HG03575 (cell line): ENCODE results near the gene CACUL1.
"Not testable (repeated sequence)": the region's sequence is repeated elsewhere in the genome, so short reads cannot be mapped to it uniquely, and the experiment has no call there.

Experiments
- ATAC-seq: cut with Tn5 transposase; IDR thresholded peaks from one replicate; pipeline ENCODE4 v1.9.1; 2021; ENCODE audit not compliant: unreplicated experiment, insufficient number of reproducible peaks, low FRiP score; ENCODE audit errors: extremely low read depth

CACUL1 gene

DNA sequence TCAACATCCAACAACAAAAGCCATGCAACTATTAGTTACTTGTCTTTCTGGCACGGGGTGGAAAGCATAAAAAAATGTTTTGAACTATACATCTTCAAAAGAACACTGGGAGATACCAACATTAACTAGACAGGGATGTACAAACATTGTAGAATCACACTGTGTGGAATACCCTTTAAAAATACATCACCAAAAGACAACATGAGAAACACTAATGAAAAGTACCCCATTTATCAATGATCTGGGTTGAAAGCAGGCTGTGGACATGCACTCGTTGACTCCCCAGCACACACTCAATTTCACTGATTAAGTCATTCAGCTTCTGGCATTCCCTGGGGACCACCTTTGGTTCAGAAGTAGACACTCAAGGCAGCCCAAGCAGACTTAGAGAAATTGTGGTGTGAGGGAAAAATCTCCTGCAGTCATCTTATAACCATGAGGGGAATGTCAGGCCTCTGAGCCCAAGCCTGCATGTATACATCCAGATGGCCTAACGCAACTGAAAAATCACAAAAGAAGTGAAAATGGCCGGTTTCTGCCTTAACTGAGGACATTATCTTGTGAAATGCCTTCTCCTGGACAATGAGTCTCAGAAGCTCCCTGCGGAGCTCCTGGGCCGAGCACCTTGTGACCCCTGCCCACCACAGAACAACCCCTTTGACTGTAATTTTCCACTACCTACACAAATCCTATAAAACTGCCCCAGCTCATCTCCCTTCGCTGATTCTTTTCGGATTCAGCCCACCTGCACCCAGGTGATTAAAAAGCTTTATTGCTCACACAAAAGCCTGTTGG is 53.0 kb downstream of the CACUL1 start:
- ATAC-seq = no peak

DNA sequence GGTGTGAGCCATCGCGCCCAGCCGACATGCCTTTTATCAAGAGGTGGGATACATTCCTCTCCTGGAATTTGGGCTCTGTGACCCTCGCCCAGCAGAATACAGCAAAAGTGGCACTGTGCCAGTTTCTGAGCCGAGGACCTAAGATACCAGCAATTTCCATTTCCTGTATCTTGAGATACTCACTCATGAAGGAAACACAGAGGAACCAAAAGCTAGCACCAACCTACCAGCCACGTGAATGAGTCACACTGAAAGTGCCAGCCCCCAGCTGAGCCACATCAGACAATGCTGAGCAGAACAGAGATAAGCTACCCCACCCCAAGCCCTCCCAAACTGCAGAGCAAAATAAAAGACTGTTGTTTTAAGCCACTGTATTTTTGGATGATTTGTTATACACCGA is 56.3 kb downstream of the CACUL1 start:
- ATAC-seq = peak; percentile 98

DNA sequence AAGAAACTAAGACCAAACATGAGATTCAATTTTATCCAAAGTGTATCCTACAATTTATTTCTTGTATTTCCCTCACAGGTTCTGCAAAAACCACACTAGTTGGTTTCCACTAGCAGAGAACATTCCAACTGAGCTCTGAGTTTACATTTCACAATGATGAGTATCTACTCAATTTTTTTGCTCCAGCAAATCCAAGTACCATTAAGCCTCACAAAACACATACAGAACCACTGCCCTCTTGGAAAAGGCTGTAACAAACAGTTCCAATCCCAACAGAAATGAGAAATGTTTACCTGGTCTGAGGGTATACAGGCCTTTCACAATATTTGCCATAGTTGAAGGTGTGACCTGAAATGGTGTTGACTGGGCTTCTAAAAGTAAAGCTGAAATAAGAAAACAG is 59.9 kb downstream of the CACUL1 start:
- ATAC-seq = no peak

DNA sequence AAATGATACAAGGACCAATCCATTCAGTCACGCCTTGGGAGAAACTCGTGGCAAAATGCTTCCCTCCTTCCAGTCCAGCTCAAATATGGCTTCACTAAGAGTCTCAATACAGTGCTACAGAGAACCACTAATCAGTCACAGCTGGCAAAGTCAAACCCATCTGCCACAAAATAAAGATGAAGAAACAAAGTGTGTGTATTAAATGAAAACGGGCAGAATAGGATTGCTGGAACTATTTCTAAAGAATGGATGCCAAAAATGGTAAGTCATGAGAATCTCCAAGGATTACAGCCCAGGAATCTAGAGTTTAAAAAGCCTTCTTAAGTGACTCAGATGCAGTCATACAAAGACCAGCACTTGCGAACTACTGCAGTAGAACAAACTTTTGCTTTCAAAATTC is 61.9 kb downstream of the CACUL1 start:
- ATAC-seq = no peak

DNA sequence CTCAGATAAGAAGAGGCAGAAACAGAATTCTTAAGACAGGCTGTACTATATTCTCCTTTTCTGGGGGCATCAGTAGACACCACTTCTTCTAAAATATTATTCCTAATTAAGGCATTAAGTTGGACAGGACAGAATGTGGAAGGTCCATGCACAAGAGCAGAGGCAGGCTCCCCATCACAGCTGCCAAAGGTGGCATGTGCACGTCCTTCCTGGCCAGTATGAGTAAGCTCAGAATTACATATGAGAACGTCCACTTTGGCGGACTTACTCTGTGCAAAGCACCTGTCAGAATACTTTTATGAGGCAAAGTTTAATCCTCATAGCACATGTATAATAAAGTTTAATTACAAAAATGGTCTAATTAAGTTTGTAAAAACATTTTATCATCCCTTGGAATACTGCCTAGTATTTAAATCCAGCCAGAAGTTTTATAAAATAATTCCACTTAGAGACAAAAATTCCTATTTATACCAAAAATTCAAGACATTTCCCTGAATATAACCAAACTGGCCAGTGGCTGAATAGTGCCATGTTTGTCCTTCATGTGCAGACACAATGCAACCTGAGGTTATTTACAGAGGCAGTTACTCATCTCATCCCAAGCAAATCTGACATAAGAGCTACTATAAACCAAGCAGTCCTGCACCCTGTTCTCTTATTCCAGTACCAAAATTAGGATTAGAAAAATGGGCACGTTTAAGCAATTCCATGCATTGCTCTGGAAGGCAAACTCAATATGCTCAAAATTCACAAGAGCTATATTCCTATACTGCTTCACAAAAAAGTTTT is 65.5 kb downstream of the CACUL1 start:
- ATAC-seq = no peak

DNA sequence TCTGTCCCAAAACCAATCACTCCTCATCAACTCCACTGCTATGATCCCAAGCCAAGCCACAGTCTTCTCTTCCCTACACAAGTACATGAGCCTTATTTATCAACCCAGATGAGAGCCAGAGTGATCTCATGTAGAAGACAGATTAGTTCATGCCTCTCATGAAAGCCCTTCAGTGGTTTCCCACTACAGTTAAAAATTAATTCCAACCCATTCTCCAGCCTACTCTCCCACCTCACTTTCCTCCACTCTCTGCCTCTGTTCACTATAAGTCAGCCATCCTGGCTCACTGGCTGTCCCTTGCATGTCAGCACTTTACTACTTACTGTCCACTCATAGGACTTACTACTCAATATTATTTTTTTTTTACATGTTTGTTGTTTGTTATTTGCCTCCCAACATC is 67.3 kb downstream of the CACUL1 start:
- ATAC-seq = no peak

DNA sequence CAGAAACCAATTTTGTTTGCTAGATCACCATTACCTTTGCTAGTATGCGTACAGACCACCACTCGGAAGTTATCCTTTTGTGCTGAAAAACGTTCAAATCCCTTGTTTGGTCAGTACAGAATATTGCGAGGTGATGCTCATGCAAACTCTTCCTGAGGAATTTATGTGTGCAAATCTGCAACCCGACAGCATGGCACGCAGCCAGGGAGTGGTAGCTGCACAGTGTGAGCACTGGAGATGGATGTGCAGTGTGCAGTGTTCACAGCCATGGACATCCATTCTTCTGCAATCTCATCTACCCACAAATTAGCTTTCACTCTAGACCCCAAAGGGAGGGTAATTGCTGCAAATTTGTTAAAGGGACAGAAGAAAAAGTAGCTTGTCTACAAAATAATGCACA is 72.2 kb downstream of the CACUL1 start:
- ATAC-seq = no peak

DNA sequence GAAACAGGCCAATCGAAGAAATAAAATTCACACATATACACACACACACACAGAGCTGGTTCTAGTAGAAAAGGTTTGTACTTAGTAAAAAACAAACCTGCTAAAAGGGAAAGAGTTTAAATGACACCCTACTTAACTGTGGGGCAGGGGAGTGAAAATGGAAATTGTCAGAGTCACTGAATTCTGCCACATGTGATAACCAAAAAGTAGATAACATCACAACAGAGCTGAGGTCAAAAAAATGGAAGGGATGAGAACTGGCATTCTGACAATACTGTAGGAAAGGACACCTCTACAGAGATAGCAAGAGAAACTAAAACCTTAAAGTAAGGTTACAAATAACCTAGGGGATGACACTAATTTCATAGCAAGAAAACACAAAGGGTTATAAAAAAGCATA is 74.6 kb downstream of the CACUL1 start:
- ATAC-seq = no peak

DNA sequence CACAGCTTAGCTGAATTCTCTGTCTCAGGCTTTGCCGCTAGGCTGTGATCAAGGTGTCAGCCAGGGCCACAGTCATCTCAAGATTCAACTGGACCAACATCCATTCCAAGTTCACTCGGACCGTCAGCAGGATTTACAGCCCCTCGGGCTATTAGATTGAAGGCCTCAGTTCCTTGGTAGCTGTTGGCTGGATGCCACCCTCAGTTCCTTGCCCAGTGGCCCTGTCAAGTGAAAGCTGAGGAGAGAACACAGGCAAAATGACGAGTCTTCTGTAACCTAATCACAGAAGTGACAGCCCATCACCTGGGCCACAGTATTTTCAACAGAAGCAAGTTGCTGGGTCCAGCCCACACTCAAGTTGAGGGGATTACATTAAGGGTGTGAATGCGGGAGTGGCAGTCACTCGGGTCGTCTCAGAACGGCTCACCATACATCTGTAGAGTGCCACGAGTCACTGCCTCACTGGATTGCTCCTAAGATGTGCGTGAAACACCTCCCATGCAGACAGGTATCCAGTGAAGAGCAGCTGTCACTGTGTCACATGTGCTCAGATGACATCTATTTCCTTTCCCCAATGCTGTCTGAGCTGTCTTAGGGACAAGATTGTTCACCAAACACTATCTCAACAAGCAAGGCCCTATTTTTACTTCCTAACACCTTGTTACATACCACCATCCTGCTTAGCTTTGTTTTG is 80.4 kb downstream of the CACUL1 start:
- ATAC-seq = no peak

DNA sequence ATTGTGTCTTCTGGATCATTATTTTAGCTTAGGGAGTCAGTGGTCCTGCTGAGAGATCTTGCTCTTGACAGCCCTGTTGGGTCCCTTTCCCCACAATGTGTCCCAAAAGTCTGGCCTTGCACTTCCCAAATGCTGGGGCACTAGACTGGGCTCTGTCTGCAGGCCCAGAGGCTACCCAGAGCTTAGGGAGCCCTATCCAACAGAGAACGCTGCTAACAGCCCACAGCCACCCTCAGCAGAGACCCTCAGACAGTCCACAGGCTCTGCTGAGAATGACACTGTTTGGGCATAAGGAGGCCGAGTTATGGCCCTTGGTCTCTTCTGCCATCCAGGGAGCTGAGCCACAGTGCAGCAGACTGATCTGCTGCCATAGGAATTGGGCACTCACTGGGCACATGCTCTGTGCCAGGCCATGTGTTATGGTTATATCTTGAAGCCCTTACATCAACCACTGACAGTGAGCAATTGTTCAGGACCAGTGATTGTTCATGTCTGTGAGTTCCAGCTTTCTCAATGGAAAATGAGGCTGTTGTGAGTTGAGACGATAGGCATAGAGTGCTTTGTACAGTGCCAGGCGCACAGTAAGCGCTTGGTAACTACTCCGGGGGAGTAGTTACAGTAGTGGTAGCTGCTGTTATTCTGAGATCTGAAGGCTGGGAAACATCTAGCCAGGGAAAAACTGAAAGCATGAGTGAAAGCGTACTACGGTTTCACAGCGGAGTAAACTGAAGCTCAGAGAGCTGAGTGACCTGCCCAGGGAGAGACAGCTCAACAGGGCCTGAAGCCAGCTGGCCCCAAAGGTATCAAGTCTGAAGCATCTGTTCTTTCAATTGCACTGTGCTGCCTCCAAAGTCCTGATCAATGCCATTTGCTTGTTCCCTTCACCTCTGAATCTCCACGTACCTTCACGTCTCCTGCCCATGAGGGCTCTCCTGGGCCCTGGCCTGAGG is 81.7 kb downstream of the CACUL1 start:
- no peak for ATAC-seq

DNA sequence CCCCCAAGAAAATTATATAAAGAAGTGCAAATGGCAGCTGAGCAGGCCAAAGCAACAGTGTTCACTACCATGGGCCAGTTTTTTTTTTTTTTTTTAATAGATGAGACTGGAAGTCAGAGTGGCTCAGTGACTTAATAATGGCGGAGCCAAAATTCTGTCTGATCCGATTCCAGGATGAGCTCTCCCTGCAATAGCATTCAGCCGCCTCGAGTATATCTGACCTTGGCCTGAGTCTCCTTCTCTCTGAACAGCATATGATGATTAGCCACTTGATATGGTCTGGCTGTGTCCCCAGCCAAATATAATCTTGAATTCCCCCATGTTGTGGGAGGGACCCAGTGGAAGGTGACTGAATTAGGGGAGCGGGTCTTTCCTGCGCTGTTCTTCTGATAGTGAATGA is 82.6 kb downstream of the CACUL1 start:
- ATAC-seq = no peak

DNA sequence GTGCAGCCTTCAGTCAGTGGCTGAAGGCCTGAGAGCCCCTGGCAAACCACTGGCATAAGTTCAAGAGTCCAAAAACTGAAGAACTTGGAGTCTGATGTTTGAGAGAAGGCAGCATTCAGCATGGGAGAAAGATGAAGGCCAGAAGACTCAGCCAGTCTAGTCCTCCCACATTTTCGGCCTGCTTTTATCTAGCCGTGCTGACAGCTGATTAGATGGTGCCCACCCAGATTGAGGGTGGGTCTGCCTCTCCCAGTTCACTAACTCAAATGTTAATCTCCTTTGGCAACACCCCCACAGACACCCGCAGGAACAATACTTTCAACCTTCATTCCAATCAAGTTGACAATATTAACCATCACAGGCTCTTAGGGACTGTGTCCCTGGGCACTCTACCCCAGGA is 83.5 kb downstream of the CACUL1 start:
- ATAC-seq = not testable (repeated sequence)

DNA sequence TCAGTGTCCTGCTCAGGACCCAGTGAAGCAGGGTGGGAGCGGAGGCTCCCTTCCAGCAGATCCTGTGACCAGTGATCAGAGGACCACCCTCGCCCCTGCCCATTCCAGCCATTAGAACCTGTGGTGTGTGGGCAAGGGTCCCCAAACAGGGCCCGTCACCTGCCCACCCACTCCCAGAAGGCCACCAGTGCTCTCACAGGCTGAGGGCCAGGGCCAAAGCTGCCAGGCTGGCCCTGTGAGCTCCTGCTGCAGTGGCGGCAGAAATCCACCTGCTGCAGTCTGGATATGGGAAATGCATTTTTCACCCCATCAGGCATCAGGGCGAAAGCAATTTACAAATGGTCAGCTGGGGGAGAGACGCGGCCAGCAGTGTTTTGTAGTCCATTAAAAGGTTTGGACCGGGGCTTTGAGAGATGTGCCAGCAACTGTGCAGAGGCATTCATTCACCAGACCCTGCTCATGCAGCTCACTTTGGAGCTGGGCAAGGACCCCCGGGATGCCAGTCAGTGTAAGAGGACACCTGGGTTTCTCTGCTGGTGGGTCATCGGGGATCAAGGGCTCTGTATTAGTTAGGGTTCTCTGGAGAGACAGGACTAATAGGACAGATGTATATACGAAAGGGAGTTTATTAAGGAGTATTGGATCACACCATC is 84.2 kb downstream of the CACUL1 start:
- ATAC-seq = no peak

DNA sequence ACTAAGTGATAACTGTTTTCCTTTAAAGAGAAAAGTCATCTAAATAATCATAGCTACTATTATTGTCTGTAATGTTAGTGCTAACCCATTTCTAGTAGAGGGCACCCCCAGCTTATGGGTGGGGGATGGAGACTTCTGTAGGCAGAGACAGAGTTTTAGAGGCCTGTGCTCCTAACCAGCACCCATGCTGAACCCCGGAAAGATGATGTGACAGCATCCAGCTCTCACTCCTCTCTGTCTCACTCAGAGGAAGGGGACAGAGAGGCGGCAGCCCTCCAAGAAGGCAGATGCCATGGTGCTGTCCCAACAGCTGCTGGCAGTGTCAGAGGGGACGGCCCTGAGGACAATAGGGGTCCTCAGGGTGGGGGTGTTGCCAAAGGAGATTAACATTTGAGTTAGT is 84.9 kb downstream of the CACUL1 start:
- no peak for ATAC-seq

DNA sequence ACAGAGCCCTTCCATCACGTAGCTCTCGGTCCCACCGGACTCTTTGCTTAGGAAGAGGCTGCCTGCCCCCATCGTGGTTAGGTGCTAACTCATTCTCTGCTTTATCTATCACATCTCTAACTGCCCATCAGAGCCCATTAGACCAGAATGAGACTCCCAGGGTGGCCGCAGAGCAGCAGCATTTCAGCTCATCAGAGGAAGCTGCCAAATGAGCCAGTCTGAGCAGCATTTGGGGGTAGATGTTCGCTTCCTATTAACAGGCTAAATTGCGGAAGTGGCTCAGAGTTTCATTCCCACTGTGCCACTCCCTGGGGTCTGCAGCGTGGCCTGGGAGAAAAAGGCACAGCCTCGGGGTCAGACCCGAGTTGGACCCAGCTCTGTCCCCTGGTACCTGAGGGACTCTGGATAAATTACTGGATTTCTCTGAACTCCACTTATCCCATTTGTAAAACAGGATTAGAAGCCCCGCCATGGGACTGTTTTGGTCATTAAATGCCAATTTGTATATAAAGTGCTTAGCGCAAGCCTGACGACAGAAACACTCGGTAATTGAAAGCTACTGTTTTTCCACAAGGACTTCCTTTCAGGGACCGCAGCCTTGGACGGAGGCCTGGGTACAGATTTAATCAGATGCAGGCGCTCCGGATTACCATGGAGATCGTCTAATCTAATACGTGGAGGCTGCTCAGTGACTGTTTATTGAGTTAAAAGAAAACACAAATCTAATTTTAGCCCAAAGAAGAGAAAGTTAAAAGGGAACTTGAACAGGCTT is 85.6 kb downstream of the CACUL1 start:
- no peak for ATAC-seq

DNA sequence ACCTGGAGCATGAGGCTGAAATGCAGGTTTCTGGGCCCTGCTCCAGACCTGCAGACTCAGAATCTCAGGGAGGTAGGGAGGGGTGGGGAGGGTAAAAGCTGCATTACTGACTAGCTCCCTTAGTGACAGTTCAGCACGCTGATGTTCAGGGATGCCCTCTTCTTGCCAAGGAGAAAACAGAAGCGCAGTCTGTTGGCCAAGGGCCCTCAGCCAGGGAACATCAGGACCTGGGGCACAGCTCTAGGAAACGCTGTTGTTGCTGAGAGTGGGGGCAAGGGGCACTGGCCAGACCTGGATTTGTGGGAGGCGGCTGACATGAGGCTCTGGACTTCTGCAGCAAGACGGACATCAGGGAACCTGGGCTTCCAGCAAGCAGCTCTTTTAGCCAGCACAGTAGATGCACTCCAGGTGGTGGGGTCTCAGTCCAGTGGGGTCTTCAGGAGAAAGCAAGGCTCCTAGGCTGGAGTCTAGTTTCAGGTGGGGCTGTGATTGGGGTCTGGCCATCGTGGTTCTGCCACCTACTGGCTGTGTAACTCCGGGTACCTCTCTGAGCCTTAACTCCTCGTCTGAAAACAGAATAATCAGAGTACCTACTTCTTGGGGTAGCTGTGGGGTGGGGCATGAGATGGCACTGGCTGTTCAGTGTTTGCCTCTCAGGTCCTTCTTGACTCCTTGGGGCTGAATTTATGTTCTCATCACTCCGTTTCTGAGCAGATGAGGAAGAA is 86.4 kb downstream of the CACUL1 start:
- no peak for ATAC-seq

DNA sequence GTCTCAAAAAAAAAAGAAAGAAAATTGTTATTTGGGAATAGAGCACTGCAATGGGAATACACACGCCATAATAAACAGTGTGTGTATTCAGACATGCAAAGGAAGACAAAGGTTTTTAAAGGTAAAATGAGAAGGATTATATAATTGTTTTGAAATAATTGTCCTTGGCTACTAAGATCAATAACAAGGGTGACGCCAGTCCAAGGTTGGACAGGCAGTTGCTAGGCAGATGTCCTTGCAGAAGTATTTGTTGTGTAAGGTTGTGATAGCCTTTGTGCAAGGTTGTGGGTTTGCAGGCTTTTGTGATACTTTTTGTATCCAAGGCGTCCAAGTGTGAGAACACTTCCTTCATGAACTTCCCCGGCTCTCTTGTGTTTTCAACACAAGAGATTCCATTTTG is 87.0 kb downstream of the CACUL1 start:
- no peak for ATAC-seq
